GM12865 (cell line): ENCODE data around the gene CCM2.

Experiments
- DNase-seq: peaks from one replicate; pipeline ENCODE4 v3.0.0; 2010; ENCODE audit warnings: low read depth
- H3K4me3 ChIP-seq: 2 replicates; pipeline ENCODE4 v1.5.1; 2011; ENCODE audit warnings: mild to moderate bottlenecking, low read depth, low read length, control low read depth
- CTCF ChIP-seq: IDR thresholded peaks from 2 replicates; pipeline ENCODE4 v1.5.1; 2011; ENCODE audit warnings: low read length, control low read depth, low read depth, inconsistent platforms; ENCODE audit not compliant: insufficient read depth; ENCODE audit errors: missing control alignments

Gene CCM2

GRCh38 chr7:45118889-45119331 is 118.9 kb downstream of the CCM2 start:
- H3K4me3 ChIP-seq: no peak overlapping the region
- no peak for DNase-seq
- TF ChIP-seq CTCF: no peak

- no peak overlapping the region for H3K4me3 ChIP-seq
- TF ChIP-seq CTCF: no peak
- DNase-seq: no peak
Measured at GRCh38 chr7:45119550-45119949, 119.5 kb downstream of the CCM2 start.

GRCh38 chr7:45122975-45123860 is 123.2 kb downstream of the CCM2 start:
- no peak for TF ChIP-seq CTCF
- no peak for DNase-seq
- no peak overlapping the region for H3K4me3 ChIP-seq

GRCh38 chr7:45123913-45124710 is 124.1 kb downstream of the CCM2 start:
- no peak for TF ChIP-seq CTCF

GRCh38 chr7:45125193-45125904 is 125.3 kb downstream of the CCM2 start:
- no peak for DNase-seq
- no peak for TF ChIP-seq CTCF
- H3K4me3 ChIP-seq: no peak overlapping the region

More at GRCh38 chr7:45123913-45124710, 124.1 kb downstream of the CCM2 start:
- H3K4me3 ChIP-seq: no peak overlapping the region
- DNase-seq: no peak
